ENCODE measurements around the gene PCOLCE2.

- no peak for TF ChIP-seq CTCF (IDR thresholded peaks at IDR 0.05 in 8 of 11, conservative IDR thresholded peaks at IDR 0.05 in 3 of 11)
- no peak for TF ChIP-seq POLR2A (IDR thresholded peaks at IDR 0.05)
- no peak for TF ChIP-seq POLR2AphosphoS5 (IDR thresholded peaks at IDR 0.05)
Measured at GRCh38 chr3:142929890-142930289, 41.0 kb upstream of the PCOLCE2 start.

Data from spleen (tissue), 7 donors.